ENCODE data around the gene BCL2L15. TPM values are rescaled to one million over a fixed set of nuclear protein-coding genes. Genes with fewer than 3 reads are reported as not detected.
"Not testable (repeated sequence)": the region's sequence is repeated elsewhere in the genome, so short reads cannot be mapped to it uniquely, and the experiment has no call there.

BCL2L15 gene
- total RNA-seq, 1 experiment from 2014 or later = 0.09 TPM

DNA sequence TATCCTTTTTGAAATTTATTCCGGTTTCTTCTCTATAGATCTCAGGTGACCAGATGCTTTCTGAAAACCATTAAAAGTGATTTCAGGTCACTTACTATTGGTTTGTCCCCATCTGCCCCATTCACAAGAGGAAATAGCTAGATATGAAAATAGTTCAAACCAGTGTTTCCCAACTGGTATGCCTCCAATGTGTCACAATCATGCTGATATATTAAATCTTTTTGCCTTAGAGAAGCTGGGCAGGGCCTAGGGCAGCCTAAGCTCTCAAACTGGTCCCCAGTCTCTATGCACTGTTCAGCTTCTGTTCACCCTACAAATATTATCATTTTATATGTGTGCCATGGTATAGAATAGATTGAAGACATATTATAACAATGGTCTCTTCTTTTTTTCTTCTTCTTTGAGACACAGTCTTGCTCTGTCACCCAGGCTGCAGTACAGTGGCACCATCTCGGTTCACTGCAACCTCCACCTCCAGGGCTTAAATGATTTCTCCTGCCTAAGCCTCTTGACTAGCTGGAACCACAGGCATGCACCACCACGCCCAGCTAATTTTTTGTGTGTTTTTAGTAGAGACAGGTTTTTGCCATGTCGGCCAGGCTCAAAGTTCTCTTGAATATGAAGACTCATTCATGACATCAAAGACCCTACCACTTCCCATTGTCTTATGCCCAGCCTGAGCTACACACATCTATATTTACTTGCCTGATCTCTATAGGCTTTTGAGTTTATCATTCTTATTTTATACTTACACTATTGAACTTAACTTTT is 31.6 kb downstream of the BCL2L15 start:
- no TSS peak for BruUV-seq (replicated peaks)
- H3K9me3 ChIP-seq = no peaks in the 10 kb centered on the region
- intact Hi-C loops (cut with micrococcal nuclease; ENCODE audit: unreplicated experiment) = loop anchor here (5.0 kb wide), 1 partner anchor 636 kb away; no protein-coding TSS in a partner anchor
- no peak for DNase-seq
- no peaks in the 10 kb centered on the region for H3K4me1 Mint-ChIP-seq (ENCODE audit: low read depth, unreplicated experiment)
- no peaks in the 10 kb centered on the region for H3K27me3 Mint-ChIP-seq (ENCODE audit: insufficient read depth, unreplicated experiment)
- no peak overlapping the region for H3K4me3 Mint-ChIP-seq (ENCODE audit: unreplicated experiment)
- H3K36me3 Mint-ChIP-seq (ENCODE audit: insufficient read depth, unreplicated experiment) = no peaks in the 10 kb centered on the region
- TF ChIP-seq, protein P1, sequence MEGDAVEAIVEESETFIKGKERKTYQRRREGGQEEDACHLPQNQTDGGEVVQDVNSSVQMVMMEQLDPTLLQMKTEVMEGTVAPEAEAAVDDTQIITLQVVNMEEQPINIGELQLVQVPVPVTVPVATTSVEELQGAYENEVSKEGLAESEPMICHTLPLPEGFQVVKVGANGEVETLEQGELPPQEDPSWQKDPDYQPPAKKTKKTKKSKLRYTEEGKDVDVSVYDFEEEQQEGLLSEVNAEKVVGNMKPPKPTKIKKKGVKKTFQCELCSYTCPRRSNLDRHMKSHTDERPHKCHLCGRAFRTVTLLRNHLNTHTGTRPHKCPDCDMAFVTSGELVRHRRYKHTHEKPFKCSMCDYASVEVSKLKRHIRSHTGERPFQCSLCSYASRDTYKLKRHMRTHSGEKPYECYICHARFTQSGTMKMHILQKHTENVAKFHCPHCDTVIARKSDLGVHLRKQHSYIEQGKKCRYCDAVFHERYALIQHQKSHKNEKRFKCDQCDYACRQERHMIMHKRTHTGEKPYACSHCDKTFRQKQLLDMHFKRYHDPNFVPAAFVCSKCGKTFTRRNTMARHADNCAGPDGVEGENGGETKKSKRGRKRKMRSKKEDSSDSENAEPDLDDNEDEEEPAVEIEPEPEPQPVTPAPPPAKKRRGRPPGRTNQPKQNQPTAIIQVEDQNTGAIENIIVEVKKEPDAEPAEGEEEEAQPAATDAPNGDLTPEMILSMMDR (IDR thresholded peaks at IDR 0.05; ENCODE audit: insufficient read depth in 1 of 2, low read depth in 1 of 2, low read length in 1 of 2, severe bottlenecking in 1 of 2, unreplicated experiment in 1 of 2) = no peak
- no peaks in the 10 kb centered on the region for H3K27me3 ChIP-seq (replicated peaks; ENCODE audit: control insufficient read depth, insufficient read depth, low read length)
- H3K36me3 ChIP-seq (ENCODE audit: control insufficient read depth, insufficient read depth, low read length) = no peaks in the 10 kb centered on the region
- no peak overlapping the region for H3K4me3 ChIP-seq (ENCODE audit: low read depth, low read length)
- ChIA-PET CTCF (no interaction called here), POLR2A (no interaction called here)
- no peaks in the 10 kb centered on the region for H3K4me1 ChIP-seq
- no peaks in the 10 kb centered on the region for H3K9me3 Mint-ChIP-seq (ENCODE audit: unreplicated experiment)
- H3K27ac Mint-ChIP-seq (ENCODE audit: unreplicated experiment) = no peak overlapping the region

GRCh38 chr1:113854234-113854633 is 33.1 kb downstream of the BCL2L15 start:
- no TSS peak for BruUV-seq (replicated peaks)
- Mint-ChIP-seq H3K36me3 (ENCODE audit: insufficient read depth, unreplicated experiment) (no peaks in the 10 kb centered on the region), H3K9me3 (ENCODE audit: unreplicated experiment) (no peaks in the 10 kb centered on the region)

DNA sequence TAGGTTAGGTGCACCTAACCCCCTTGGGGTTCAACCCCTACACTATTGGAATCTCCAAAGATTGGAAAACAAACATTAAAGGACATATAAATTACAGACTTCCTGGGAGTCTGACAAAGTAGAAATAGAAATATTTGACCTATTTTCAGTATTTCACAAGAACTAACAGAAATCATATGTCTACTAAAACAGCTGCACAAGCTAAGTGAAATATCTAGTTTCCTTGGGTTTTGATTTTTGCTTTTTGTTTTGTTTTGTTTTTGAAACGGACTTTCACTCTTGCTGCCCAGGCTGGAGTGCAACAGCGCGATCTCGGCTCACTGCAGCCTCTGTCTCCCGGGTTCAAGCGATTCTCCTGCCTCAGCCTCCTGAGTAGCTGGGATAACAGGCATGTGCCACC is 34.7 kb downstream of the BCL2L15 start:
- H3K4me1 Mint-ChIP-seq (ENCODE audit: low read depth, unreplicated experiment); DNase-seq; H3K9me3 ChIP-seq; H3K27me3 ChIP-seq (replicated peaks; ENCODE audit: control insufficient read depth, insufficient read depth, low read length); POLR2A ChIA-PET; H3K4me3 ChIP-seq (ENCODE audit: low read depth, low read length); H3K27me3 Mint-ChIP-seq (ENCODE audit: insufficient read depth, unreplicated experiment); H3K27ac Mint-ChIP-seq (ENCODE audit: unreplicated experiment); H3K9me3 Mint-ChIP-seq (ENCODE audit: unreplicated experiment); H3K4me3 Mint-ChIP-seq (ENCODE audit: unreplicated experiment); H3K36me3 ChIP-seq (ENCODE audit: control insufficient read depth, insufficient read depth, low read length); CTCF ChIA-PET; BruUV-seq (replicated peaks); intact Hi-C loops (cut with micrococcal nuclease; ENCODE audit: unreplicated experiment); H3K36me3 Mint-ChIP-seq (ENCODE audit: insufficient read depth, unreplicated experiment); H3K4me1 ChIP-seq: not testable (repeated sequence)

More at GRCh38 chr1:113854234-113854633, 33.1 kb downstream of the BCL2L15 start:
- TF ChIP-seq, protein P1 (IDR thresholded peaks at IDR 0.05; ENCODE audit: insufficient read depth in 1 of 2, low read depth in 1 of 2, low read length in 1 of 2, severe bottlenecking in 1 of 2, unreplicated experiment in 1 of 2) = no peak
- Mint-ChIP-seq H3K27me3 (ENCODE audit: insufficient read depth, unreplicated experiment) (no peaks in the 10 kb centered on the region), H3K4me1 (ENCODE audit: low read depth, unreplicated experiment) (no peaks in the 10 kb centered on the region), H3K27ac (ENCODE audit: unreplicated experiment) (no peak overlapping the region), H3K4me3 (ENCODE audit: unreplicated experiment) (no peak overlapping the region)
- intact Hi-C loops (cut with micrococcal nuclease; ENCODE audit: unreplicated experiment) = no loop called here
- H3K36me3 ChIP-seq (ENCODE audit: control insufficient read depth, insufficient read depth, low read length) = no peaks in the 10 kb centered on the region
- H3K27me3 ChIP-seq (replicated peaks; ENCODE audit: control insufficient read depth, insufficient read depth, low read length) = no peaks in the 10 kb centered on the region
- ChIA-PET CTCF (interaction anchor here (0.6 kb wide), 1 partner anchor 14 kb away, joined by 4 read pairs; no protein-coding TSS in a partner anchor), POLR2A (no interaction called here)
- H3K9me3 ChIP-seq = no peaks in the 10 kb centered on the region
- H3K4me3 ChIP-seq (ENCODE audit: low read depth, low read length) = no peak overlapping the region
- no peak for DNase-seq
- H3K4me1 ChIP-seq = no peaks in the 10 kb centered on the region

Measured in Caco-2 (cell line).